Activated naive CD4-positive, alpha-beta T cell treated with anti-CD3 and anti-CD28 coated beads, Interleukin-2, amount 50 U/mL, for 72 hours (primary cell): ENCODE measurements around the gene DOCK10. TPM values are rescaled to one million over a fixed set of nuclear protein-coding genes. Genes with fewer than 3 reads are reported as not detected.

Source experiments
- ATAC-seq, 2 donors: fragments of 150-1000 bp; cut with Tn5 transposase; 2 replicates each; pipeline ENCODE4 v1.10.0; 2021; ENCODE audit warnings: mild to moderate bottlenecking in 2 of 2, moderate library complexity in 2 of 2
- DNase-seq, 2 donors: peaks; one replicate each; pipeline ENCODE4 v3.0.0; 2021 to 2022; ENCODE audit warnings: low spot score in 2 of 2
- H3K27ac Mint-ChIP-seq, 2 donors: one replicate each; pipeline ENCODE4 v1.8.0; 2022; ENCODE audit warnings: mild to moderate bottlenecking in 2 of 2, mixed read lengths in 2 of 2
- H3K36me3 Mint-ChIP-seq, 2 donors: one replicate each; pipeline ENCODE4 v1.8.0; 2022; ENCODE audit warnings: mixed read lengths in 2 of 2
- H3K9me3 Mint-ChIP-seq, 2 donors: one replicate each; pipeline ENCODE4 v1.8.0; 2022; ENCODE audit warnings: mixed read lengths in 2 of 2
- total RNA-seq, 2 donors: library from RNA; stranded (reverse); gene quantifications; one replicate each; pipeline ENCODE4 v1.2.3, GENCODE V29; 2022

DOCK10 gene
- total RNA-seq, 2 donors from 2014 or later: 173 to 197 TPM

GRCh38 chr2:224976629-224977525, 65.4 kb downstream of the DOCK10 start:
- no peaks in the 10 kb centered on the region for H3K9me3 Mint-ChIP-seq
- DNase-seq: no peak
- peaks cover 6 to 13% of the 10 kb centered on the region in 2 donors for H3K36me3 Mint-ChIP-seq
- ATAC-seq: peak; percentile 53 to 71
- peak overlapping the region; percentile 49 to 90 for H3K27ac Mint-ChIP-seq

- H3K27ac Mint-ChIP-seq: no peak overlapping the region
Observed at GRCh38 chr2:224975761-224976160, 66.5 kb downstream of the DOCK10 start.

GRCh38 chr2:224973112-224974016, 68.9 kb downstream of the DOCK10 start:
- ATAC-seq (peak in 1 of 2 donors; percentile 21), DNase-seq (no peak)
- H3K27ac Mint-ChIP-seq: no peak overlapping the region
- H3K36me3 Mint-ChIP-seq: peaks cover 0 to 1% of the 10 kb centered on the region in 2 donors
- H3K9me3 Mint-ChIP-seq: no peaks in the 10 kb centered on the region

More at GRCh38 chr2:224975761-224976160, 66.5 kb downstream of the DOCK10 start:
- Mint-ChIP-seq H3K36me3 (peaks cover 6 to 13% of the 10 kb centered on the region in 2 donors), H3K9me3 (no peaks in the 10 kb centered on the region)
- ATAC-seq (no peak), DNase-seq (no peak)

GRCh38 chr2:224971214-224971613, 71.1 kb downstream of the DOCK10 start:
- H3K9me3 Mint-ChIP-seq: no peaks in the 10 kb centered on the region
- no peak overlapping the region for H3K27ac Mint-ChIP-seq
- no peak for ATAC-seq
- peaks cover 0 to 16% of the 10 kb centered on the region in 2 donors for H3K36me3 Mint-ChIP-seq
- no peak for DNase-seq

- Mint-ChIP-seq H3K27ac (peak overlapping the region; percentile 89 to 91), H3K36me3 (peaks cover 0 to 16% of the 10 kb centered on the region in 2 donors), H3K9me3 (no peaks in the 10 kb centered on the region)
- ATAC-seq (no peak), DNase-seq (no peak)
Observed at GRCh38 chr2:224970311-224970710, 72.0 kb downstream of the DOCK10 start.

GRCh38 chr2:224969633-224970260, 72.5 kb downstream of the DOCK10 start:
- Mint-ChIP-seq H3K36me3 (peaks cover 0 to 16% of the 10 kb centered on the region in 2 donors), H3K27ac (peak overlapping the region; percentile 89 to 91), H3K9me3 (no peaks in the 10 kb centered on the region)
- peak; percentile 42 to 71 for ATAC-seq
- no peak for DNase-seq

- no peaks in the 10 kb centered on the region for H3K9me3 Mint-ChIP-seq
- peak; percentile 81 to 89 for ATAC-seq
- H3K27ac Mint-ChIP-seq: peak overlapping the region; percentile 89 to 91
- H3K36me3 Mint-ChIP-seq: peaks cover 0 to 22% of the 10 kb centered on the region in 2 donors
- DNase-seq: no peak
Observed at GRCh38 chr2:224969095-224969494, 73.2 kb downstream of the DOCK10 start.

GRCh38 chr2:224968051-224968450, 74.2 kb downstream of the DOCK10 start:
- no peak for DNase-seq
- ATAC-seq: no peak
- Mint-ChIP-seq H3K27ac (peak overlapping the region in 1 of 2 donors; percentile 89), H3K36me3 (peaks cover 0 to 27% of the 10 kb centered on the region in 2 donors), H3K9me3 (no peaks in the 10 kb centered on the region)

- Mint-ChIP-seq H3K36me3 (peaks cover 6 to 42% of the 10 kb centered on the region in 2 donors), H3K9me3 (no peaks in the 10 kb centered on the region), H3K27ac (no peak overlapping the region)
- DNase-seq (no peak), ATAC-seq (no peak)
Observed at GRCh38 chr2:224966613-224967012, 75.7 kb downstream of the DOCK10 start.

- no peak for ATAC-seq
- Mint-ChIP-seq H3K9me3 (no peaks in the 10 kb centered on the region), H3K27ac (no peak overlapping the region), H3K36me3 (peaks cover 14 to 39% of the 10 kb centered on the region in 2 donors)
- DNase-seq: no peak
Observed at GRCh38 chr2:224959556-224959955, 82.7 kb downstream of the DOCK10 start.

- peaks cover 14 to 32% of the 10 kb centered on the region in 2 donors for H3K36me3 Mint-ChIP-seq
- H3K9me3 Mint-ChIP-seq: no peaks in the 10 kb centered on the region
- H3K27ac Mint-ChIP-seq: no peak overlapping the region
- ATAC-seq: no peak
- no peak for DNase-seq
Observed at GRCh38 chr2:224958873-224959272, 83.4 kb downstream of the DOCK10 start.

GRCh38 chr2:224958462-224958857, 83.8 kb downstream of the DOCK10 start:
- DNase-seq: no peak
- H3K27ac Mint-ChIP-seq: no peak overlapping the region
- no peak for ATAC-seq
- H3K36me3 Mint-ChIP-seq: peaks cover 17 to 32% of the 10 kb centered on the region in 2 donors
- H3K9me3 Mint-ChIP-seq: no peaks in the 10 kb centered on the region

GRCh38 chr2:224957540-224958461, 84.5 kb downstream of the DOCK10 start:
- Mint-ChIP-seq H3K27ac (peak overlapping the region; percentile 85 to 91), H3K9me3 (peaks cover 0 to 4% of the 10 kb centered on the region in 2 donors), H3K36me3 (peaks cover 22 to 27% of the 10 kb centered on the region in 2 donors)
- DNase-seq (no peak), ATAC-seq (peak; percentile 75 to 84)

GRCh38 chr2:224956706-224957105, 85.6 kb downstream of the DOCK10 start:
- Mint-ChIP-seq H3K36me3 (peaks cover 16 to 17% of the 10 kb centered on the region in 2 donors), H3K27ac (peak overlapping the region in 1 of 2 donors; percentile 91), H3K9me3 (peaks cover 0 to 8% of the 10 kb centered on the region in 2 donors)
- DNase-seq (no peak), ATAC-seq (no peak)

GRCh38 chr2:224954980-224955379, 87.3 kb downstream of the DOCK10 start:
- no peak for DNase-seq
- H3K9me3 Mint-ChIP-seq: peaks cover 0 to 8% of the 10 kb centered on the region in 2 donors
- peak overlapping the region; percentile 7 to 39 for H3K27ac Mint-ChIP-seq
- ATAC-seq: no peak
- H3K36me3 Mint-ChIP-seq: peaks cover 7 to 8% of the 10 kb centered on the region in 2 donors
